Measurements from ENCODE around the gene TM4SF18.
"Not testable (repeated sequence)": the region's sequence is repeated elsewhere in the genome, so short reads cannot be mapped to it uniquely, and the experiment has no call there.

The TM4SF18 gene

DNA sequence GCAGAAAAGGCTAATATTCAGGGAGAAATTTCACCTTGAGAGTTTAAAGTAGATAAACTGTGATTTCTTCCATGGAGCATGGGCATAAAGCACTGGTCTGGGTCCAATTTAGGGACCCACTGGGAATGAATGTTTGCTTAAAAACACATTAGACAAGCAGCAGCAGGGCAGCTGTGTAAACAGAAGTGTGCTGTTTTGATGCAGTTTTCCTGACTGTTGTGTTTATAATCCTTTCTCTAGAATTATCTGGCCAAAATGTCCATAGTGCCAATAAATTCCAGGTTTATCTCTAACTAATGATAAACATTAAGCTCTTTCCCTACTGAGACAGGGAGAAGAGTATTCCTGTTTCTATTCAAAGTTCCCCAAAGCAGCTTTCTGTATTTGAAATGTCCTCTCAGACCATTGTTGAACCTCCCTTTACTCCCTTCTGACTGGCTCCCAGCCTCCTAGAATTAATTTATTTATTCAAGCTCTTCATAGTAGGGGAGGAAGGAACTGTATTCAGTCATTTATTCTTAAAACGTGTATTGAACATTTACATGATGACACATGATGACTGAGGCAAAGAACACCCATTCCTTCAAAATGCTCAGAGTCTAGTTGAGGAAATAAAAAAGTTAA is 7.0 kb upstream of the TM4SF18 start:
- TF ChIP-seq, protein P1, sequence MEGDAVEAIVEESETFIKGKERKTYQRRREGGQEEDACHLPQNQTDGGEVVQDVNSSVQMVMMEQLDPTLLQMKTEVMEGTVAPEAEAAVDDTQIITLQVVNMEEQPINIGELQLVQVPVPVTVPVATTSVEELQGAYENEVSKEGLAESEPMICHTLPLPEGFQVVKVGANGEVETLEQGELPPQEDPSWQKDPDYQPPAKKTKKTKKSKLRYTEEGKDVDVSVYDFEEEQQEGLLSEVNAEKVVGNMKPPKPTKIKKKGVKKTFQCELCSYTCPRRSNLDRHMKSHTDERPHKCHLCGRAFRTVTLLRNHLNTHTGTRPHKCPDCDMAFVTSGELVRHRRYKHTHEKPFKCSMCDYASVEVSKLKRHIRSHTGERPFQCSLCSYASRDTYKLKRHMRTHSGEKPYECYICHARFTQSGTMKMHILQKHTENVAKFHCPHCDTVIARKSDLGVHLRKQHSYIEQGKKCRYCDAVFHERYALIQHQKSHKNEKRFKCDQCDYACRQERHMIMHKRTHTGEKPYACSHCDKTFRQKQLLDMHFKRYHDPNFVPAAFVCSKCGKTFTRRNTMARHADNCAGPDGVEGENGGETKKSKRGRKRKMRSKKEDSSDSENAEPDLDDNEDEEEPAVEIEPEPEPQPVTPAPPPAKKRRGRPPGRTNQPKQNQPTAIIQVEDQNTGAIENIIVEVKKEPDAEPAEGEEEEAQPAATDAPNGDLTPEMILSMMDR (IDR thresholded peaks at IDR 0.05; ENCODE audit: borderline replicate concordance, control extremely low read depth, extremely low read depth, insufficient read depth, missing control alignments) = no peak
- no peak for DNase-seq (ENCODE audit: low spot score)

DNA sequence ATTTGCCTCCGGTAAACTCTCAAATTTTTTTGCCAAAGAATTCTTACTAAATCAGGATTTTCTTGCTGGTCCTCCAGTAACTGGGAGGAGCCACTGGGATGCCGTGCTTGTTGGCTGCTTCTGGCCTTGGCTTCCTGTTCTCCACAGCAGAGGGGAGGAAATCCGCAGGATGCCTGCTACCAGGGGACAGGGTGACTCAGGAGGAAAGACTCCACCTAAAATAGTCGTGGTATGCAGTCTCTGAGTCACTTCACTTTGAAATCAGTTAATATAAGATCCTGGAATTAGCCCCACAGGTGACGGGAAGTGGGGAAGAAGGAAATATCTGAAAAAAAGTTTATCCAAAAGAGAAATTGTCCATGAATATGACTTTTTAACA is 6.5 kb upstream of the TM4SF18 start:
- in situ Hi-C loops (cut with MboI; ENCODE audit: low sequenced_read_pairs, unreplicated experiment) = no loop called here
- no peak for DNase-seq (ENCODE audit: low spot score)
- TF ChIP-seq, protein P1 (IDR thresholded peaks at IDR 0.05; ENCODE audit: borderline replicate concordance, control extremely low read depth, extremely low read depth, insufficient read depth, missing control alignments) = no peak

More for the DNA sequence above, 7.0 kb upstream of the TM4SF18 start:
- in situ Hi-C loops (cut with MboI; ENCODE audit: low sequenced_read_pairs, unreplicated experiment) = no loop called here

DNA sequence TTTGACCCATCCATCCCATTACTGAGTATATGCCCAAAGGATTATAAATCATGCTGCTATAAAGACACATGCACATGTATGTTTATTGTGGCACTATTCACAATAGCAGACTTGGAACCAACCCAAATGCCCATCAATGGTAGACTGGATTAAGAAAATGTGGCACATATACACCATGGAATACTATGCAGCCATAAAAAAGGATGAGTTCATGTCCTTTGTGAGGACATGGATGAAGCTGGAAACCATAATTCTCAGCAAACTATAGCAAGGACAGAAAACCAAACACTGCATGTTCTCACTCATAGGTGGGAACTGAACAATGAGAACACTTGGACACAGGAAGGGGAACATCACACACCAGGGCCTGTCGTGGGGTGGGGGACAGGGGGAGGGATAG is 4.0 kb upstream of the TM4SF18 start:
- DNase-seq (ENCODE audit: low spot score); in situ Hi-C loops (cut with MboI; ENCODE audit: low sequenced_read_pairs, unreplicated experiment): not testable (repeated sequence)

DNA sequence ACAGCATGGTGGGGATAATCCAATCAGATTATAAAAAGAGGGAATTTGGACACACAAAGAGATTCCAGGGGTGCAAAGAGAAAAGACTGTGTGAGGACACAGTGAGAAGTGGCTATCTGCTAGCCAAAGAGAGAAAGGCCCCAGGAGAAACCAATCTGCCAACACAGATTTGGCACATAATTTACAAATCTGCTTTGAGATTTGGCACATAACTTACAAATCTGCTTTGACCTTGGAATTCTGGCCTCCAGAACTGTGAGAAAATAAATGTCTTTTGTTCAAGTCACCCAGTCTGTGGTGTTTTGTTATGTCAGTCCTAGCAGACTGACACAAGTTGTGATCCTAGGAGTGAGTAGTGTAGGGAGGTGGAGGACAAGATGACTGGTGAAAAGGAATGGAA is 3.5 kb upstream of the TM4SF18 start:
- no peak for DNase-seq (ENCODE audit: low spot score)
- in situ Hi-C loops (cut with MboI; ENCODE audit: low sequenced_read_pairs, unreplicated experiment) = no loop called here
- TF ChIP-seq, protein P1 (IDR thresholded peaks at IDR 0.05; ENCODE audit: borderline replicate concordance, control extremely low read depth, extremely low read depth, insufficient read depth, missing control alignments) = no peak

DNA sequence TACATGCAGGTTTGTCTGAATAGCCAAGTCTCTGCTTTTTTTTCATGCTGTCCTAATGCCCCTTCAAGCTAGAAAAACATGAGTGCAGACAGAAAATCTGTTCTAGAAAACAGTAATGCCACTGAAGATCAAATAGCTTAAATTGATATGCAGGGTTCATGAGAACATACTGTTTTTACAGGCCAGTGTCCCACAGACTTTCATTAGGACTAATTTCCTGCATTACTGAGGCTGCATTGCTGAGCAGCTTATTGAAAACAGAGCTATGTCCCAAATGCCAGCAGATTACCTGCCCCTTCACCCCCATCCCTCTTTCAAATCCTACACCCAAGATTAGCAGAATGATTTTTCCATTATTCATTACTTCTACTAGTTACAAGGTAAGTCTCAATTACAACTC is 665 bp downstream of the TM4SF18 start:
- no peak for DNase-seq (ENCODE audit: low spot score)
- TF ChIP-seq, protein P1 (IDR thresholded peaks at IDR 0.05; ENCODE audit: borderline replicate concordance, control extremely low read depth, extremely low read depth, insufficient read depth, missing control alignments) = no peak
- in situ Hi-C loops (cut with MboI; ENCODE audit: low sequenced_read_pairs, unreplicated experiment) = no loop called here

DNA sequence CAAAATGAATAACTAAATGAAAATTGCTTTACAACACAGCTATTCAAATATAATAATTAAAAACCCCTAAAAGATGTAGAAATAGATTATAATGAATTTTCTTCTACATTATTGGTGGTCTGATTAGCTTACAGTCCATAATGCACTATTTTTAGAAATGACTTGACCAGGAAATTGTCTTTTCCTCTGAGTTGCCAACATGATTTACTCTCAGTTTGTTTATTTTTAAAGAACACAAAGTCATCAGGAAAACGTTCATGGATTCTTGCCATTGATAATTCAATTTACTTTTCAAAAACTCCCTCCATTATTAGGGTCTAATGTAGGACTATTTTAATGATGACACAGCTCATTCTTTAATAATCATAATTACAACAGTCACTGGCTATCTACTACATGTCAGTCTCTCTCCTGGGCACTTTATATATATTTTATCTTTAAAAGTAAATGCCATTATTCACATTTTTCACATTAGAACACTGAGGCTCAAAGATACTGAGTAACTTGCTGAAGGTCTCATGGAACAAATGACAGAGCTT is 1.1 kb downstream of the TM4SF18 start:
- DNase-seq (ENCODE audit: low spot score) = no peak
- TF ChIP-seq, protein P1 (IDR thresholded peaks at IDR 0.05; ENCODE audit: borderline replicate concordance, control extremely low read depth, extremely low read depth, insufficient read depth, missing control alignments) = no peak
- in situ Hi-C loops (cut with MboI; ENCODE audit: low sequenced_read_pairs, unreplicated experiment) = no loop called here

DNA sequence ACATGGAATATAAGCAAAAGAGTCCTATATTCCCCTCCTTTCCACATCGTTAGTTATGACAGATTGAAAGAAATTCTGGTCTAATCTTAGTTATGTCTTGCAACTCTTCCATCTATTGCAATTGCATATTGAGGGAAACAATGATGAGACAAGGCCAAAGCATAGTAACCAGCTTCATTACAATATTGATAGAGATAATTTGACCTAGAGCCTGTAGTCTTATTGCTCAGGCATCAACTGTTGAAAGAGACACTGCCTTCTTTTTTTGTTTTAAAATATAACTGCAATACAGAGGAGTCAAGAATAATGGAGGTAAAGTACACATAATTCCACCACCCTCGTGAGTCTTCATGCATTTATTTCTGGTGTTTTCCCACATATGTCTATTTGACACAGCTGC is 2.0 kb downstream of the TM4SF18 start:
- no peak for DNase-seq (ENCODE audit: low spot score)
- TF ChIP-seq, protein P1 (IDR thresholded peaks at IDR 0.05; ENCODE audit: borderline replicate concordance, control extremely low read depth, extremely low read depth, insufficient read depth, missing control alignments) = no peak
- in situ Hi-C loops (cut with MboI; ENCODE audit: low sequenced_read_pairs, unreplicated experiment) = no loop called here
